HG03439 (cell line): ENCODE results near the gene PFDN2.
A peak's percentile ranks its signal among the peaks of the same experiment; 100 is the strongest.

ENCODE experiments used
- ATAC-seq: cut with Tn5 transposase; IDR thresholded peaks from one replicate; pipeline ENCODE4 v1.9.1; 2021; ENCODE audit warnings: mild to moderate bottlenecking, moderate library complexity; ENCODE audit not compliant: unreplicated experiment

Gene PFDN2

DNA sequence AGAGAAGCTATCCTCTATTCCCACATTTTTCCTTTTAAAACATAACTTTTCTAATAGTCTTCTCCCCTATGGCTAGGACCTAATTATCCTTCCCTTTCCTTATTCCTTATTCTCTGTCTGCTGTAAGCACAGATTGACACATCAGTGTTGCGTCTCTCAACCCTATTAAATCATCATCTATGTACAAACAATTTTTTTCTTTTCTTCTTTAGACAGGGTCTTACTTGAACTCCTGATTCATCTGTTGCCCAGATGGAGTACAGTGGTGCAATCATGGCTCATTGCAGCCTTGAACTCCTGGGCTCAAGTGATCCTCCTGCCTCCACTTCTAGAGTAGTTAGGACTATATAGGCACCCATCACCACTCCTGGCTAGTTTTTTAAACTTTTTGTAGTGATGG, 11.4 kb downstream of the PFDN2 start:
- no peak for ATAC-seq

GRCh38 chr1:161100556-161100955, 17.3 kb downstream of the PFDN2 start:
- no peak for ATAC-seq

- no peak for ATAC-seq
These were observed 18.6 kb downstream of the PFDN2 start for GRCh38 chr1:161099090-161099802.

DNA sequence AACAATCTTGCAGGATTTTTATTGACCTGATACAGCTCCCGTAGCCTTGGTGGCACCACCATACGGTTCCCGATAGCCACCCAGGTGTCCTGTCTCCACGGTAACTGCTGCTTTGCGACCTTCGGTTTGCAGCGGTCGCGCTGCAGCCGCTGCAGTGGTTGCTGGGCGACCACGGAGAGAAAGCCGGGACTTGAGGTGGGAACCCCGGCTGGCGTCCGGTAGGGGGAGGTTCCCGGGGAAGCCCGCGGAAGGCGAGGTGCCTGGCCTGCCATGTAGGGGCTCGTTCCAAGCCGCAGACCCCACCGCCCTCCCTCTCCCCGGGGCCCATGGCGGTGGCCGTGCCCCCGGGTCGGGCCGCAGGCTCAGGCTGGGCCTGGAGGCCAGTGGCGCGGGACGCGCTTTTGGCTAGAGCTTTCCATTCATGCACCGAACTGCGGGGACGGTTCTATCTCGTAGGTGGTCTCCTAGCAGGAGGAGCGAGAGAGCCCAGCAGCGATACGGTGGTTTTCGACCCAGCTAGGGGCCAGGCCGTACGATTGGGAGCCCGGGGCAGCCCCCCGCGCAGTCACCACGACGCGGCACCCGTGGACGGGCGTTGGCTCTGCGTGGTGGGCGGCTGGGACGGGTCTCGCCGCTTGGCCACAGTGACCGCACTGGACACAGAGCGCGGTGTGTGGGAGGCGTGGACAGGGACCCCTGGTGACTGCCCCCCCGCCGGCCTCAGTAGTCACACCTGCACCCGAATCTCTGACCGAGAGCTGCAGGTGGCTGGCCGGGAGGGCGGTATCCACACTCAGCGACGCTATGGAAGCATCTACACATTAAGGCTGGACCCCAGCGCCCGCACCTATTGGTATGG, 19.4 kb downstream of the PFDN2 start, which contains the start of gene KLHDC9:
TSS of gene KLHDC9 (plus strand) at position 152 of the 859 bp plus-strand sequence. CDS start at position 327, 175 bp downstream.
- peak; percentile 77 for ATAC-seq

DNA sequence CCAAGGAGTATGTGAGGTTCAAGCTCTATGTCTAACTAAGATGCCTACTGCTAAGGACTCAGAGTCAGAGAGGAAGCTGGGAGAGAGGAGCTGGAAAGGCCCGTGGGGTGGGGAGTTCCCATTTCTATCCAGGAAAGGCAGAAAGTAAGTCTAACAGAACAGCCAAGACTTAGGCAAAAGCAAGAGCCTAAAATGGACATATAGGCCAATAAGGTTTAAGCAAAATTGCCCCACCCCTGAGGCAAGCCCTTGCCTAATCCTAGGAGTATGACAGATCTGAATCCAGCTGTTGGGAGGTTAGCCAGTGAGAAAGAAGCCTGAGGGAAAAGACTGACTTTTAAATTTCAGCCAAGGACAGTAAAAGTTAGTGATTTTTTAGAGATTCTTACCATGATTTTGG, 21.3 kb downstream of the PFDN2 start:
- no peak for ATAC-seq

GRCh38 chr1:161096015-161096414, 21.8 kb downstream of the PFDN2 start:
- ATAC-seq = no peak

- ATAC-seq = no peak
These were observed 22.6 kb downstream of the PFDN2 start for GRCh38 chr1:161095230-161095629.

- no peak for ATAC-seq
These were observed 23.4 kb downstream of the PFDN2 start for GRCh38 chr1:161094481-161094880.

DNA sequence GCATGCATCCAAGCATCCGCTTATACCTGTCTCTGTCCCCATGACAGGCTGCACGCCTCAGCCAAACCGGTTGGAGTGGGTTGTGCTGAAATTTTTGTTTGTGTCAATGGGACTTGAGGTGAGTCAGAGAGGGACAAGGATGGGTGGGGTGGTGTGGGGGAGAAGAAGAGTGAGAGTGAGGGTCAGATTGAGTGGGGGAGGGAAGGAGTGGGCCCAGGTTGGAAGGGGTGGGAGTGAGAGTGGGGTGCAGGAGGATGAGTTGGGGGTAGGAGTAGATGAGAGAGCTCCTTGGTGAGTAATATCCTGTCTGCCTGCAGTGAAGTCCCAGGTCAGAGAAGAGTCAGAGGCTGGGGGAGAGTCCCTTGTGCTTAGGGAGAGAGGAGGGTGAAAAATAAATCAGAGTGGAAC, 25.2 kb downstream of the PFDN2 start:
- no peak for ATAC-seq

DNA sequence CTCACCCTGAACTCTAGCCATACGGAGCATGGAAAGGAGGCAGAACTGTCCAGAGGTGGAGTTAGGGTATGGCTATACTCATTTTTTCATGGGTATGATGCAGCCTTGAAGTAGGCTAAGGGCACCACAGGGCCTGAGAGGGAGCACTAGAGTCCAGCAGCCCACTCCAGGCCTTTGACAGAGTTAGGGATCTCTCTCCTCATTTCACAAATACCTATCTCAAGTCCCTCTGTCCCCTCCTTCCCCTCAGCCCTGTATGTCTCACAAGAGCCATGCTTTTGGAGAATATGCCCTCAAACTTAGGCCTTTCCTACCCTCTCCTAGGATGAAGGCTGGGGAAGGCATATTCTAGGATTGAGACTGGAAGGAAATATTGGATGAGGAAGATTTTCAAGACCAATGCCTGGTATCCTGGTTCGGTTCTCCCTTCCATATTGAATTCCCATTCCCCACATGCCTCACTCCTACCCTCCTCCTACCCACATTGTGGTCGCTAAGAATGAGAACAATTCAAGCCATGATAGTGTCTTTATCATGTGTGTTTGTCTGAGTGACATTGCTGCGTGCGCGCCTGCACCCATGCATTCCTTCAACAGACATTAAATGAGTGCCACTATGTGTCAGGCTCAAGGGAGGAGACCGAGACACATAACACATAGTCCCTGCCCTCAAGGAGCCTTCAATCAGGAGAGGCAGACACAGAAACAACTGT, 25.9 kb downstream of the PFDN2 start:
- no peak for ATAC-seq

- no peak for ATAC-seq
These were observed 26.7 kb downstream of the PFDN2 start for GRCh38 chr1:161091093-161091492.

GRCh38 chr1:161090617-161091016, 27.2 kb downstream of the PFDN2 start:
- no peak for ATAC-seq

DNA sequence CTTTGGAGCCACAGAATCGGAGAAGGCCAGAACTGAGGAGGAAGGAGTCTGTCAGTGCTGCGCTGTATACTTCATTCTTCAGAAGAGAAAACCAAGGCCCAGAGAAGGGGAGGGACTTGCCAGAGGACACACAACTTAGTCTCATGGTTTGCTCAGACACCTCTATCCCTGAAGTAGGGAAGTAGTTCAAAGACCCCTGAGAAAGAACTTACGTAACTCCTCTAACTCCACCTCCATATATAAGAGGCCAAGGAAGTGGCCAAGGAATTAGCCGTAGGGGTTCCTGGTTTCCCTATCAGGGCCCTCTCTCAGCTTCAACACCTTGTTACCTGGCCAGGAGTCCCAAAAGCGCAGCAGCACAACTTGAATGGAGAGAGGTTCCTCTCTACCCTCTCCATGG, 27.9 kb downstream of the PFDN2 start:
- no peak for ATAC-seq

GRCh38 chr1:161089251-161089924, 28.4 kb downstream of the PFDN2 start, which contains the start of gene NECTIN4:
Gene NECTIN4 (minus strand): TSS chr1:161089558. CDS start chr1:161089296, 262 bp downstream.
- no peak for ATAC-seq

DNA sequence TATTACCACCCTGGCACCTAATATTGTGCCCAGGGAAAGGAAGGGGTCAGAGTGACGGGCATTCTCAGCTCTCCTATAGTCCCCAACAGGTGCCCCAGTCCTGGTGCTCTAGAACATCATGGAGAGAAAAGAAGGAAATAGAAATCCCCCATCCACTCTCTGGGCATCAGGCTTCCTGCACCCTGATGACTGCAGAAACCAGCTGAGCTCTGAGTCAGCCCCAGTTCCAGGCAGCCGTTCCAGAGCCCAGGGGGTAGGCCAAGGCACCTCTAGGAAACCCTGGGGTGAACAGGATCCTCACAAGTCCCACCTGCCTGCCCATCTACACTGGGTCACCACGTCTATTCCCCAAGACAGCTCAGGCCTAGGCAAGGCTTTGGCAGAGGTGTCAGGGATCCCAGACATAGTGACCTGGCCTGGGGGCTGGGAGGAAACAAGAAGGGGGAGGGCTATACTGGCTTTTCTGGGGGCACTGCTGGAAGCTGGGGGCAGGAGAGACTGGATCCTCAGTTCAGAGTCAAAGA, 29.2 kb downstream of the PFDN2 start:
- ATAC-seq = no peak

GRCh38 chr1:161086457-161086856, 31.4 kb downstream of the PFDN2 start:
- ATAC-seq = no peak

DNA sequence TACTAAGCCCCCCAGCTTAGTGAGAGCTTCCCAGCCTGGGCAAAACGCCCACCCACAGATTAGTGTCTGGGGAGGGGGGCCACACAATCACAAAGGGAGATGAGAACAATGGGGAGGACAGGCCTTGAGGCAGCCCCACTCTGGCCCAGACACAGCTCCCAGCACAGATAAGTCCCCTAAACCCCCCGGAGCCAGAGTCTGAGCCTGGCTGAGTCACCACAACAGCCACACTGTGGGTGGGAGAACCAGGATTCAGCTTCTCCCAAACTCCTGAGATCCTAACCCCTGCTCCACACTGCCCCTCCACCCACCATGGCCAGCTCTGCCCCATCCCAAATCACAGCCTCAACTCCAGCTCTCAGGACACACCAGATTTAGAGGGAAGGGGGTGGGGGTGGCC, 32.7 kb downstream of the PFDN2 start:
- ATAC-seq = no peak

- ATAC-seq = no peak
These were observed 33.2 kb downstream of the PFDN2 start for GRCh38 chr1:161084597-161084988.

DNA sequence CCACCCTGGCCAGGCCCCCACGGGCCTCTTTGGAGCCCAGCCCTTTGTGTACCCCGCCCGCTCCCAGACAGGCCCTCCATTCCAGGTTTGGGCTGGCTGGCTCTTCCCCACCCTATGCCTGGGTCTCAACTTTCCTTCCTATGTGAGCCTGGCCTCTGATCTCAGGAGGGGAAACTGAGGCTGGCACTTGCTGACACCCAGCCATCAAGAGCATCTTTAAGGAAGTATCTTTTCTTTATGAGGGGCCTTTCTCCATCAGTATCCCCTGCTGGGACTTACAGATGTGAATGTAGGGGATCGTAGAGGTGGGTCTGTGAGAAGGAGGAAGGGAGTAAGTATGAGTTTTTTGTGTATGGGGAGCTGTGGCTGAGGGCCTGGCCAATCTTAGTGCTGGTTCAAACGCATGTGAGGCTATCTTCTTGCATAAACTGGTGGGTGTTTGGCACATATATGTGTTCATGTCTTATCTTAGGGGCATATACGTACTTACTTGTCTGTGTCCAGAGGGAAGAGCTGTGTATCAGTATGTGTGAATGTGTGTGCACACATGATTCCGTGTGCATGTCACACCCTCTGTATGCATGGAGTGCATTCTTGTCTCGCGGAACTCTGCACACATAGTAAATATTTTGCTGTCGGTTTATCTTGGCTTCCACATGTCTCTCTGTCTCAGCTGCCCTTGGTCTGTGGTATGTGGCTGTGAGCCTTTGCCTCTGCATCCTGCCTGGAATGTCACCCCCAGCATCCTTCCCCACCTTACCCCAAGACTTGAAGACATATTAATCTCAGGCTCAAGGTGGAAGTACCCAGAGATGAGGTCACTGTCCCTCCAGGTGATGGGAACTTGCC, 33.9 kb downstream of the PFDN2 start:
- ATAC-seq = no peak
